ENCODE measurements around the gene PKIB.

The PKIB gene

DNA sequence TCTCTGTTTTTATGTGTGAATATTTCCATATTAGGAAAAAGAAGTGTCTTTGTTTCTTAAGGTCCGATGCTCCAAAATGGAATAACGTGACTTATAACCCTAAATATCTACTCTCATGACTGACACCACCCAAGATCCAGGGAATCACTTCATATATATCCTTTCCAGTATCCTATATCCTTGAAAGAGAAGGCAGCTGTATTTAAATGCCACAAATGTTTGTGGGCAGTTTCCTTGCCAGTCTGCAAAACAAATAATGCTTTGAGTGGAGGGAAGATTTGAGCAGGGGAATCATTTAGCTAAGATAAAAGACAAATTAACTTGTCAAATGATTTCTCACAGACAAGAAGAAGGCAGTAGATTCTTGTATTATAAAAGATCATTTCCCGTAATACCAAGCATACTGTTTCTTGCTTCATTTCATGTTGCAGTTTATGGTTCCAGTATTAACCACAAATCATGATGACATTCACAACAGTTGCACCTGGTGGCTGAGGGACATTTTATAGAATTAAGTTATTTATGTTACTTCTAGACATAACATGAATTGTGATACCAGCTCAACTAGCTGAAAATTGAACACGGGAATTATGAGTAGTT, 139.3 kb downstream of the PKIB start:
- DNase-seq, result no peak

DNA sequence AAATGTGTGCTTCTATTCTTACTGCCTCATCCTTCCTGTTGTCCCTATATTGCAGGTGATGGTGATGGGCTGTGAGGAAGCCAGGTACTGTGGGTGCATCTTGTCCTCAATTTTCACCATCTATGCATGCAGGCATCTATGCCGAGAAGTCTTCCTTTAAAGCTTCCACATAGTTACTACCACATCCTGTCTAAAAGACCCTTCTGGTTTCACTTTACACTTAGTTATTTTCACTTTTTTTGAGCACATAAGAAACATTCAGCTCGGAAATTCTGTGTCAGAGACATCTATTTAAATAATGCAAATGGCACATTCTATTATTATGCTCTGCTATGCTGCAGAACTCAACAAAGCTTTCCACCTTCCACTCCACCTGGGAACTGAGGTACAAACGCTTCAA, 141.1 kb downstream of the PKIB start:
- no peak for DNase-seq

DNA sequence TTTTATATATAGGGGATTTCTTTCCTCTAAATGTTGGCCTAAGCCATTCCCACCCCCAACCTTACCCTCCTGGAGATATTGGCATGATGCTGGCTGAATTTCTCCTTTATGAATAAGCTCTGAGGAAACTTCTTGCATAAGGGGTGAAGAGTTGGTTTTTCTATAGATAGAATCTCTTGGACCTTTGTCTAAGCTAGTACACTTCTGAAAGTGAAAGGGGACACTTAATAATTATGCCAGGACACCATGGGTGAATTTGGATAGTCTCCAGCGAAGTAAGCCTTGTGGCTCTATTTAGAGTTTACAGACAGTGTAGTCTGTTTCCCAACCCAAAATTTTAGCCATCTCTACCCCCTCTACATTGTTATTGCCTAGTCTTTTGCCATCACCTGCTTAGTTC, 142.3 kb downstream of the PKIB start:
- no peak for DNase-seq

DNA sequence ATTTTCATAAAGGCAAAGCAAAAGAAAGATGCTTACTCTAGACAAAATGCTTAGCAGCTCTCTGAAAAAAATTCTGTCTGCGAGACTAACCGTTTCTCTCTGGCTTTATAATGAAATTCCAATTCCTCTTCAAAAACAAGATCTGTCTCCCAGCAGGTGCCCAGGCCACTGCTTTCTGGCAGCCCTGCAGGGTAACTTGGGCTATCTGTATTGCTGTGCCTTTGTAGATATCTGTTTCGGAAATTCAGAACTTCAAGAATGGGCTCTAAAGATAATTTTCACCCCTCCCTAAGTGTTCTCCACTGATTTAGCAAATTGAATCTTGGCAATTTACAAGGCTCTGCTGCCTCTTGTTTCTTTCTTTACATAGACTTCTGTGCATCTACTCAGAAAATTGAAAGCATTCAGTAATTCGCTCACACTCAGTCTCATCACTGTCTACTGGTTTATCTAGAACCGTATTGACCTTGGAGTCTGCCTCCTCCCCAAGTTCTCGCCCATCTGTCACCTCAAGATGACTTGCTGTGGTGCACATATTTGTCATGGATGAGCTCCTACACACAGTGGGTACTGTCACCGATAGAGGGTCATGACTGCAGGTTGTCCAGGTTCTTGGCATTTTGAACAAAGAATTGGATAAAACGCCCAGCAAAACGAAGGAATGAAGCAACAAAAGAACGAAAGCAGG, 142.9 kb downstream of the PKIB start:
- peak; percentile 55 for DNase-seq

DNA sequence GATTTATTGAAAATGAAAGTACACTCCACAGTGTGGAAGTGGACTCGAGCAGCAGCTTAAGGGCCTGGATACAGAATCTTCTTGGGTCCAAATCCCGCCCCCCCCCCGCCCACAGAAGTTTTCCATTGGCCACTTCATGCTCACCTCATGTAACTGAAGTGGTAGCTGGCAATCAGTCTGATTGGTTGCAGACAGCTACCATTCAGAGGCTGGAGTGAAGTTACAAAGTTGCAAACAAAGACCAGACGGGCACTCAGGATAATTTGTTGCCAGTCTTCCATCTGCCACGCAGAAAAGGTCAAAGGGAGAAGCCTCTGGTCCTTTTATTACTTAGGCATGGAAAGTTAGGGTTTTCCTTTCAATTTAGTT, 143.5 kb downstream of the PKIB start:
- DNase-seq, result peak; percentile 60

DNA sequence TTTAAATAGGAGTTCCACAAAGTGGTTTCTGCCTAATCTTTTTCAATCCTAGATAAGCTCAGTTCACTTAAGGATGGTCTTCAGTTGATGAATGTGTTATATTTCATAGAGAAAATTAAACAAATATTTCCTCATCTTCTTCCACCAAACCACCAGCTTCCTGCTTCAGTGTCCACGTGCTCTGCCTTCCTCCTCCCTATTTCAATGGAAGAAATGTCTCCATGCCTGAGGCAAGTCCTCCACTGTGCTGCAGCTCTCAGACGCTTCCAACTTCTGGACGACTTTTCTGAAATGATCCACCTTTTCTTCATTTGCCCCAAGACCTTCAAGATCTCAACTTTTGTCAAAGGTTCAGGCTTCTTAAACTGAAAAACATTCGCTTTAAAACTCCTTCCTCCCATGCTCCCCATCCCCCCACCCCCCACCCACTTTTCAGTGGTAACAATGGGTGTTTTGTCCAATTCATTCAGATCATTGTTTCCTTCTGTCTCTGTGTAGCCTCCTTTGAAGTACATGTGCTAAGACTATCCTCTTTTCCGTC, 144.1 kb downstream of the PKIB start:
- no peak for DNase-seq

DNA sequence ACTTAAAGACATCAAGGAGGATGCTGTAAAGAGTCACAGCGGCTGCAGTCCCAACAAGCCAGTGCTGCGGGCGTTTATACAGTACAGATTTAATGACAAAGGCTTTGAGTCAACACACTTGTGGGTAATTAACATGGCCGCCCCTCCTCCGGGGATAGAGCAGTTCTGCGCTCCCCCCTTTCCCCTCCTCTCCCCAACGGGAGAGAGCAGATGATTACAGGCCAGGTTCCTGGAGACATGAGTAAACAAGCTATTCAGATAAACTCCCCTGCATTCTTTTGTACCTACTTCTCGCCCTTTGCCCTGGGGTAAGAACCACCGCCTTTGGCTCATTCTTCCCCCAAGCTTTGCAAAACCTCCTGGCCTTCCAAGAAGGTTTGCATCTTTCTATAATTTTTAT, 145.7 kb downstream of the PKIB start:
- no peak for DNase-seq

DNA sequence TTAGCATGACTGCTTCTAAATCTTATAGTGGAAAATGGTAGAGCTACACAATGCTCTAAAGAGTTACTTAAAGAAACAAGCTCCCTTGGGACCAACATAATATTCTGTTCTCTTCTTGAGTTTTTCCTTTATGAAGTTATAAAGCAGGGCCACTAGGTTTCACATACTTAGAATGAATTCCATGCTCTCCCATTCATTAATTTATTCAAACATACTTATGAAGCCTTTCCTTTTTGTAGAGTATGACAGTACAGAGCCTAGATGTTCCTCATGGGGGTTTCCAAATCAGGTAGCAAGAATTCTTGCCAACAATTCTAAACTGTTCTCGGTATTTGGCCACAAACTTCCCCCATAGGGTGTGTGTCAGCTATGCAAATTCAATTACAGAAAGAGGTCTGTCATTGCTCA, 148.7 kb downstream of the PKIB start:
- no peak for DNase-seq

DNA sequence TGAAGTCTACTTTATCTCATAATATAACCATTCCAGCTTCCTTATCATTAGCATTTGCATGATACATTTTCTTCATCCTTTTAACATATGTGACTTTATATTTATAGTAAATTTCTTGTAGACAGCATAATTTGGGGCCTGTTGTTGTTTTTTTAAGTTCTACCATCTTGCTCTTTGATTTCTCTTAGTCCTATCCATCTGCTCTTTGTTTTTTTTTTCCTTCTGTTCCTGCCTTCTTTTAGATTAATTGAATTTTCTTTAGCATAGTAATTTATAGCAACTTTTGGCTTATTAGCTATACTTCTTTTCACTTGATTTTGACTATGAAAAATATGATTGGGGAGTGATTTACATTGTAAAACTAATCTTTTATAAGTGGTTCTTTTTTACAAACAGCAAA, 150.1 kb downstream of the PKIB start:
- no peak for DNase-seq

DNA sequence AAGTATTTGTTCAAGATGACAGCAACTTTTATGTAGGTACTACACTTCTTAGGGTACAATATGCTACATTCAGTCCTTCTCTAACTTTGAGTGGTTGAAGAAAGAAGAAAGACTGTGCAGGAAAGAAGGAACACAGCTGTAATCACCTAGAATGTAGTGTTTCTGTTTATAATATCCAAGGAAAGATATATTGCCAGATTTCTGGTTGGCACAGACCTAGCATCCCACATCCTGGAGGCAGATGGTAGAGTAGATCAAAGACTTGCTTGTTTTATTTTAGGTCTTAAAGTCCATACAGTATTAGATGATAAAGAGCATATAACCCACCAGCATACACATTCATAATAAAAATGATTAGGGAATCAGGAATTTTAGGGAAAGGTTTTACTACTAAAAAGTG, 156.1 kb downstream of the PKIB start:
- DNase-seq, result no peak

DNA sequence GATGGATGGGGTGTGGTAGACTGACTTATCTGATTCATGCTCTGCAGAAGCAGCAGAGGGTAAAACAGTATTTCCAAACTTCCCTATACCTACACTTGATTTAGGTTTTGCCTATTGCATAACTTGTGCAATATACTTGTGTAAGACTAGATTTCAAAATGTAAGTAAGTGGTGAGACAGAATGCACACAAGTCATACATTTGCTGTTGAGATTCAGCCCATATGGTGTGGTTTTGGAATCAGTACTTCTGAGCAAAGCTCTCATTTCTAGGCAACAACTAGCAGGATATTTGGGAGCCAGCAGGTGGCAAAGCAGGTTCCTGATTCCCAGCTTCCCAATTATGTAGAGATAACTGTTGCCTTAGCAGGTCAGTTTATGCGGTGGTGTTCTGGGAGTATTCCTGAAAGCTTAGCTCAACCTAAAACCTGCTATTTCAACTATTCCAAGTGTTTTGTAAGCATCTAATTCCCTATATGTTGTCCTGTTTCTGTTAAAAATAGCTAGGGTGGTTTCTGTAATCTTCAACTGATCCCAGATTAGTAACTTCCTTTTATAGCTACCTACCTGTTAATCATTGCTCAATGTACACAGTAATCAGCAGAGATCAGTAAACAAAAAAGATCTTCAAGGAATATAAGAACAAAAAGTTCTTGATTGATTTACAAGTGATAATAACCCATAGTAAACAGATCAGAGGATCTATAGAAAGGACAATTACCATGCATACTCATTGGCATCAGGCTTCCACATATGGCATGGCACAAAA, 160.8 kb downstream of the PKIB start:
- DNase-seq, result peak; percentile 52

DNA sequence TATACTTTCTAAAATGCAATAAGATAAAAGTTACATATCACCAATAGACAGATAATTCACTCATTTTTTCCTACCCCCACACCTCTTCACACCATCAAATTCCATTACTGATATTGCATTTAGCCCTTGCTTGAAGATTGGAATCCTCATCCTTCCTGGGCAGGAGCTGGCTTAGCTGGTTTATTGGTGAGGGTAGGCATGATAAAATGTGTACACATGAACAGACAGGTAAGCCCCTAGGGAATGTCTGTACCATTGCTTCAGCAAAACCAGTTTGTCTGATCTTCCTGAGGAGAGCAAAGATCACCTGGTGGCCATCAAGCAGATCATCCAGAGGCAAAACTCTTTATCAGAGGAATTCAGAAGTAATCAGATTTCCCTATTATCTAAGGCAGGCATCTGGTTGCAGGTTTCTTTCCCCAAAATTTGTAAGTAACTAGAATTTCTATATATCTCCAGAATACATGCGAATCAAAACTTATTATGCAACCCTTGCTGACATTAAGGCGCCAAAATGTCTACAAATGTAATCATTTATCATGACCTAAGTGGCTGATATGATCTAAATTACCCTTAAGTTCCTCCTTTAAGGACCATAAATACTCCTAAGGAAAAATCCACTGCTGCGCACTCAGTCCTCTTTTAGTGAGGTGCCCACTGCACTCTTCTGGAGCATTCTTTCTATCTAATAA, 162.7 kb downstream of the PKIB start:
- no peak for DNase-seq

Data from NCI-H524 treated with DMSO at 0.1 percent for 48 hours (cell line).